ENCODE data around the gene ATG4C.

Gene ATG4C

GRCh38 chr1:62844030-62844429 lies 60.1 kb downstream of the ATG4C start:
- no peak for TF ChIP-seq CTCF (IDR thresholded peaks at IDR 0.05; ENCODE audit: control extremely low read depth, extremely low read depth, low read depth, missing control alignments)
- DNase-seq (ENCODE audit: extremely low spot score) = no peak
- ChIA-PET POLR2A (no interaction called here), CTCF (interaction anchor here (0.7 to 1.0 kb wide), 2 partner anchors 62 to 305 kb away, joined by 3 read pairs; no protein-coding TSS in a partner anchor)

GRCh38 chr1:62849031-62849430 lies 65.1 kb downstream of the ATG4C start:
- no peak for DNase-seq (ENCODE audit: extremely low spot score)
- no peak for TF ChIP-seq CTCF (IDR thresholded peaks at IDR 0.05; ENCODE audit: control extremely low read depth, extremely low read depth, low read depth, missing control alignments)
- ChIA-PET CTCF (no interaction called here), POLR2A (no interaction called here)

GRCh38 chr1:62852253-62852652 lies 68.3 kb downstream of the ATG4C start:
- TF ChIP-seq CTCF (IDR thresholded peaks at IDR 0.05; ENCODE audit: control extremely low read depth, extremely low read depth, low read depth, missing control alignments) = no peak
- no peak for DNase-seq (ENCODE audit: extremely low spot score)
- ChIA-PET POLR2A (no interaction called here), CTCF (interaction anchor here (2.7 to 6.7 kb wide), 2 partner anchors 8 to 12 kb away, joined by 9 to 60 read pairs; no protein-coding TSS in a partner anchor)

GRCh38 chr1:62856960-62857359 lies 73.0 kb downstream of the ATG4C start:
- ChIA-PET CTCF (interaction anchor here (1.0 kb wide), 1 partner anchor 11 kb away, joined by 3 read pairs; no protein-coding TSS in a partner anchor), POLR2A (no interaction called here)
- TF ChIP-seq CTCF (IDR thresholded peaks at IDR 0.05; ENCODE audit: control extremely low read depth, extremely low read depth, low read depth, missing control alignments) = no peak
- no peak for DNase-seq (ENCODE audit: extremely low spot score)

- DNase-seq (ENCODE audit: extremely low spot score) = no peak
- CTCF ChIA-PET = interaction anchor here (1.0 kb wide), 1 partner anchor 9 kb away, joined by 3 read pairs; no protein-coding TSS in a partner anchor
- POLR2A ChIA-PET = no interaction called here
- TF ChIP-seq CTCF (IDR thresholded peaks at IDR 0.05; ENCODE audit: control extremely low read depth, extremely low read depth, low read depth, missing control alignments) = no peak
Measured at GRCh38 chr1:62869217-62869754, 85.4 kb downstream of the ATG4C start.

- ChIA-PET CTCF (interaction anchor here (1.0 kb wide), 1 partner anchor 10 kb away, joined by 3 read pairs; no protein-coding TSS in a partner anchor), POLR2A (no interaction called here)
- TF ChIP-seq CTCF (IDR thresholded peaks at IDR 0.05; ENCODE audit: control extremely low read depth, extremely low read depth, low read depth, missing control alignments) = no peak
- no peak for DNase-seq (ENCODE audit: extremely low spot score)
Measured at GRCh38 chr1:62870148-62870547, 86.2 kb downstream of the ATG4C start.

All from GM10248 (cell line).